ENCODE measurements around the gene SLC7A8. TPM values are rescaled to one million over a fixed set of nuclear protein-coding genes. Genes with fewer than 3 reads are reported as not detected.

SLC7A8 gene
- total RNA-seq, 1 experiment from 2014 or later = 77.9 TPM

DNA sequence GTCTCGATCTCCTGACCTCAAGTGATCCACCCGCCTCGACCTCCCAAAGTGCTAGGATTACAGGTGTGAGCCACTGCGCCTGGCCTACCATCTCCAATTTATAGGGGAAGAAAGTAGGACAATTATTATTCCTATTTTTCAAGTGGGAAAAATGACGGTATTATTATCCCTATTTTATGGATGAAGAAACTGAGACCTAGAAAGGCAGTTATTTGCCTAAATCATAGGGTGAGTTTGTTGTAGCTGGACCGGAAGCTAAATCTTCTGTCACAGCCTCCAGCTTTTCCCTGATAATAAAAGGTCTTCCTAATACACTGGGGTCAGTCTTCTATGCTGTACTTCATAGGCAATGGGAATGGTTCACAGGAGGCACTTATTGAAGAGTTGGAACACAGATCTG, 13.8 kb downstream of the SLC7A8 start:
- no peak overlapping the region for H4K8ac ChIP-seq (replicated peaks; ENCODE audit: insufficient read length, low read depth, low read length)
- no peak overlapping the region for H3K23ac ChIP-seq (ENCODE audit: insufficient read length, low read depth, low read length)
- no peak overlapping the region for H4K91ac ChIP-seq (ENCODE audit: insufficient read length, low read depth, low read length)
- H3T11ph ChIP-seq (ENCODE audit: low read length) = no peak overlapping the region
- no peak overlapping the region for H3K4me3 Mint-ChIP-seq
- H3K23me2 ChIP-seq (ENCODE audit: insufficient read length, low read depth, low read length, poor library complexity, severe bottlenecking) = no peaks in the 10 kb centered on the region
- no peaks in the 10 kb centered on the region for H4K20me1 ChIP-seq (ENCODE audit: control insufficient read depth, insufficient read depth, insufficient read length)
- TF ChIP-seq, protein P1, sequence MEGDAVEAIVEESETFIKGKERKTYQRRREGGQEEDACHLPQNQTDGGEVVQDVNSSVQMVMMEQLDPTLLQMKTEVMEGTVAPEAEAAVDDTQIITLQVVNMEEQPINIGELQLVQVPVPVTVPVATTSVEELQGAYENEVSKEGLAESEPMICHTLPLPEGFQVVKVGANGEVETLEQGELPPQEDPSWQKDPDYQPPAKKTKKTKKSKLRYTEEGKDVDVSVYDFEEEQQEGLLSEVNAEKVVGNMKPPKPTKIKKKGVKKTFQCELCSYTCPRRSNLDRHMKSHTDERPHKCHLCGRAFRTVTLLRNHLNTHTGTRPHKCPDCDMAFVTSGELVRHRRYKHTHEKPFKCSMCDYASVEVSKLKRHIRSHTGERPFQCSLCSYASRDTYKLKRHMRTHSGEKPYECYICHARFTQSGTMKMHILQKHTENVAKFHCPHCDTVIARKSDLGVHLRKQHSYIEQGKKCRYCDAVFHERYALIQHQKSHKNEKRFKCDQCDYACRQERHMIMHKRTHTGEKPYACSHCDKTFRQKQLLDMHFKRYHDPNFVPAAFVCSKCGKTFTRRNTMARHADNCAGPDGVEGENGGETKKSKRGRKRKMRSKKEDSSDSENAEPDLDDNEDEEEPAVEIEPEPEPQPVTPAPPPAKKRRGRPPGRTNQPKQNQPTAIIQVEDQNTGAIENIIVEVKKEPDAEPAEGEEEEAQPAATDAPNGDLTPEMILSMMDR (conservative IDR thresholded peaks at IDR 0.05) = no peak
- peaks cover 21 to 26% of the 10 kb centered on the region in 2 experiments for H3K4me1 Mint-ChIP-seq
- no peak overlapping the region for H2BK15ac ChIP-seq (ENCODE audit: low read depth, low read length)
- H3K4me1 ChIP-seq (ENCODE audit: insufficient read depth, low read length) = no peaks in the 10 kb centered on the region
- peaks cover 2% of the 10 kb centered on the region for H3K79me1 ChIP-seq (ENCODE audit: insufficient read depth, low read depth, low read length, poor library complexity, severe bottlenecking)
- peaks cover 5% of the 10 kb centered on the region; the same call in 1 of the 2 replicates for H3K79me2 ChIP-seq (ENCODE audit: insufficient read depth, low read length)
- H3K9ac ChIP-seq (ENCODE audit: extremely low read depth, insufficient read length, low read length) = no peak overlapping the region
- no peak overlapping the region for H2AFZ ChIP-seq (ENCODE audit: low read length)
- H2BK12ac ChIP-seq (ENCODE audit: insufficient read length, low read depth, low read length) = no peak overlapping the region
- no peak overlapping the region for H3K4me2 ChIP-seq (ENCODE audit: insufficient read depth, insufficient read length, low read length)
- peaks cover 26 to 36% (median 36%) of the 10 kb centered on the region in 3 experiments; a peak in 6 of 7 replicates for H3K36me3 Mint-ChIP-seq (ENCODE audit: insufficient read depth in 1 of 3, low read depth in 3 of 3)
- H4K5ac ChIP-seq (ENCODE audit: insufficient read length, low read depth, low read length) = no peak overlapping the region
- H3K9me3 ChIP-seq (ENCODE audit: control insufficient read depth, low read depth, low read length) = no peaks in the 10 kb centered on the region
- no peak overlapping the region for H3K18ac ChIP-seq (ENCODE audit: insufficient read length, low read depth, low read length)
- H3K9me3 Mint-ChIP-seq = no peaks in the 10 kb centered on the region
- no peak overlapping the region for H3K4ac ChIP-seq (ENCODE audit: low read depth, low read length)
- DNase-seq = no peak
- WGBS (ENCODE audit: extremely low coverage, insufficient read length, low lambda C conversion rate) = no CpG with 5 or more reads among the region's 6 CpGs
- H3K56ac ChIP-seq (ENCODE audit: insufficient read length, low read depth, low read length) = no peak overlapping the region
- H3K27me3 ChIP-seq (ENCODE audit: insufficient read depth, low read length) = no peaks in the 10 kb centered on the region
- no peak overlapping the region for H2BK20ac ChIP-seq (ENCODE audit: low read depth, low read length, poor library complexity, severe bottlenecking)
- no peak overlapping the region for H3K14ac ChIP-seq (ENCODE audit: insufficient read depth, low read length)
- no peak overlapping the region for H3K27ac Mint-ChIP-seq
- H2AK5ac ChIP-seq (ENCODE audit: insufficient read length, low read length) = no peak overlapping the region
- no peaks in the 10 kb centered on the region for H3K27me3 Mint-ChIP-seq (ENCODE audit: low read depth)
- H2BK5ac ChIP-seq (ENCODE audit: insufficient read length, low read length) = no peak overlapping the region
- H2BK120ac ChIP-seq (ENCODE audit: low read depth, low read length, poor library complexity, severe bottlenecking) = no peak overlapping the region
- H3K27ac ChIP-seq (ENCODE audit: insufficient read length, low read depth, low read length) = no peak overlapping the region

Data from H9 (cell line).